ENCODE measurements around the gene EPHB2.

EPHB2 gene

GRCh38 chr1:22865736-22866135 is 155.1 kb downstream of the EPHB2 start:
- no peak for DNase-seq

- no peak for DNase-seq
These were observed 156.2 kb downstream of the EPHB2 start for GRCh38 chr1:22866868-22867267.

- DNase-seq = no peak
These were observed 157.7 kb downstream of the EPHB2 start for GRCh38 chr1:22868331-22868730.

- no peak for DNase-seq
These were observed 158.7 kb downstream of the EPHB2 start for GRCh38 chr1:22869325-22869724.

GRCh38 chr1:22870201-22870871 is 159.7 kb downstream of the EPHB2 start:
- DNase-seq = no peak

GRCh38 chr1:22872981-22873664 is 162.5 kb downstream of the EPHB2 start:
- no peak for DNase-seq

GRCh38 chr1:22874785-22875184 is 164.1 kb downstream of the EPHB2 start:
- DNase-seq = no peak

- no peak for DNase-seq
These were observed 164.6 kb downstream of the EPHB2 start for GRCh38 chr1:22875241-22875640.

GRCh38 chr1:22875841-22876240 is 165.2 kb downstream of the EPHB2 start:
- no peak for DNase-seq

- DNase-seq = no peak
These were observed 165.9 kb downstream of the EPHB2 start for GRCh38 chr1:22876359-22877111.

GRCh38 chr1:22877112-22877915 is 166.7 kb downstream of the EPHB2 start:
- no peak for DNase-seq

- DNase-seq = no peak
These were observed 167.3 kb downstream of the EPHB2 start for GRCh38 chr1:22877980-22878379.

GRCh38 chr1:22878626-22879025 is 168.0 kb downstream of the EPHB2 start:
- DNase-seq = no peak

- no peak for DNase-seq
These were observed 168.8 kb downstream of the EPHB2 start for GRCh38 chr1:22879445-22879844.

GRCh38 chr1:22880174-22880601 is 169.5 kb downstream of the EPHB2 start:
- DNase-seq = no peak

GRCh38 chr1:22883406-22883805 is 172.8 kb downstream of the EPHB2 start:
- no peak for DNase-seq

GRCh38 chr1:22884806-22885530 is 174.3 kb downstream of the EPHB2 start:
- no peak for DNase-seq

GRCh38 chr1:22886211-22886610 is 175.6 kb downstream of the EPHB2 start:
- no peak for DNase-seq

GRCh38 chr1:22887491-22887890 is 176.9 kb downstream of the EPHB2 start:
- no peak for DNase-seq

- no peak for DNase-seq
These were observed 177.9 kb downstream of the EPHB2 start for GRCh38 chr1:22888320-22889075.

GRCh38 chr1:22889213-22889827 is 178.7 kb downstream of the EPHB2 start:
- DNase-seq = peak; percentile 43
